GM18511 (cell line): ENCODE results near the gene ZNF598.
A peak's percentile ranks its signal among the peaks of the same experiment; 100 is the strongest.
"Not testable (repeated sequence)": the region's sequence is repeated elsewhere in the genome, so short reads cannot be mapped to it uniquely, and the experiment has no call there.

ENCODE experiments used
- ATAC-seq: cut with Tn5 transposase; IDR thresholded peaks from one replicate; pipeline ENCODE4 v1.9.1; 2021; ENCODE audit warnings: mild to moderate bottlenecking, moderate library complexity; ENCODE audit not compliant: unreplicated experiment

ZNF598 gene

GRCh38 chr16:1960665-1961630 lies 48.7 kb downstream of the ZNF598 start:
- ATAC-seq = no peak

- ATAC-seq = peak; percentile 75
These were observed 50.2 kb downstream of the ZNF598 start, which contains the start of gene NDUFB10 for GRCh38 chr16:1959269-1960039. Gene NDUFB10 (plus strand): TSS chr16:1959538. CDS start chr16:1959625, 87 bp downstream.

GRCh38 chr16:1958715-1959268 lies 50.8 kb downstream of the ZNF598 start:
- ATAC-seq = no peak

GRCh38 chr16:1958143-1958491 lies 51.5 kb downstream of the ZNF598 start:
- not testable (repeated sequence) for ATAC-seq

- not testable (repeated sequence) for ATAC-seq
These were observed 52.0 kb downstream of the ZNF598 start for GRCh38 chr16:1957434-1958142.

- ATAC-seq = no peak
These were observed 55.9 kb downstream of the ZNF598 start for GRCh38 chr16:1953734-1954133.

GRCh38 chr16:1950559-1950958 lies 59.1 kb downstream of the ZNF598 start:
- ATAC-seq = no peak

- ATAC-seq = no peak
These were observed 59.6 kb downstream of the ZNF598 start for GRCh38 chr16:1950047-1950446.

- no peak for ATAC-seq
These were observed 60.1 kb downstream of the ZNF598 start for GRCh38 chr16:1949507-1949906.
